ENCODE measurements around the gene MOCOS.

MOCOS gene

DNA sequence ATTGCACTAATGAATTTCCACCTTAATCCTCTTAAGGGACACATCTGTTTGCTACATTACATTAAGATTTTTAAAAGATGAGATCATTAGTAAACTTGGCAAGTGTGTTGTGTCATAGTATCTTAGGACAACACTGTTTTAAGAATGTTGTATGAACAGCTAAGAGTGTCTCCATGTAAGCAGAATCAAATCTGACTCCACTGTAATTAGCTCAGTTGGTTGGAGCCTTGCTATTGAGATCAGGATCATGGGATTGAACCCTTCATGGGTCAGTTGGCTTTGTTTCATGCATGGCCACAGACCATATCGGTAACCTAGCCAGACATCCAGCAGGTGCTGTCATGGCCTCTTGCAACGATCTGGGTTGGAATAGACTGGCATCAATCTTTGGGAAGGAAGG is 115.4 kb downstream of the MOCOS start:
- TF ChIP-seq, protein P1, sequence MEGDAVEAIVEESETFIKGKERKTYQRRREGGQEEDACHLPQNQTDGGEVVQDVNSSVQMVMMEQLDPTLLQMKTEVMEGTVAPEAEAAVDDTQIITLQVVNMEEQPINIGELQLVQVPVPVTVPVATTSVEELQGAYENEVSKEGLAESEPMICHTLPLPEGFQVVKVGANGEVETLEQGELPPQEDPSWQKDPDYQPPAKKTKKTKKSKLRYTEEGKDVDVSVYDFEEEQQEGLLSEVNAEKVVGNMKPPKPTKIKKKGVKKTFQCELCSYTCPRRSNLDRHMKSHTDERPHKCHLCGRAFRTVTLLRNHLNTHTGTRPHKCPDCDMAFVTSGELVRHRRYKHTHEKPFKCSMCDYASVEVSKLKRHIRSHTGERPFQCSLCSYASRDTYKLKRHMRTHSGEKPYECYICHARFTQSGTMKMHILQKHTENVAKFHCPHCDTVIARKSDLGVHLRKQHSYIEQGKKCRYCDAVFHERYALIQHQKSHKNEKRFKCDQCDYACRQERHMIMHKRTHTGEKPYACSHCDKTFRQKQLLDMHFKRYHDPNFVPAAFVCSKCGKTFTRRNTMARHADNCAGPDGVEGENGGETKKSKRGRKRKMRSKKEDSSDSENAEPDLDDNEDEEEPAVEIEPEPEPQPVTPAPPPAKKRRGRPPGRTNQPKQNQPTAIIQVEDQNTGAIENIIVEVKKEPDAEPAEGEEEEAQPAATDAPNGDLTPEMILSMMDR (IDR thresholded peaks at IDR 0.05; ENCODE audit: insufficient read depth, missing control alignments), result no peak
- no peak for DNase-seq (ENCODE audit: insufficient read length, low spot score)
- peak; percentile 100 for FAIRE-seq

DNA sequence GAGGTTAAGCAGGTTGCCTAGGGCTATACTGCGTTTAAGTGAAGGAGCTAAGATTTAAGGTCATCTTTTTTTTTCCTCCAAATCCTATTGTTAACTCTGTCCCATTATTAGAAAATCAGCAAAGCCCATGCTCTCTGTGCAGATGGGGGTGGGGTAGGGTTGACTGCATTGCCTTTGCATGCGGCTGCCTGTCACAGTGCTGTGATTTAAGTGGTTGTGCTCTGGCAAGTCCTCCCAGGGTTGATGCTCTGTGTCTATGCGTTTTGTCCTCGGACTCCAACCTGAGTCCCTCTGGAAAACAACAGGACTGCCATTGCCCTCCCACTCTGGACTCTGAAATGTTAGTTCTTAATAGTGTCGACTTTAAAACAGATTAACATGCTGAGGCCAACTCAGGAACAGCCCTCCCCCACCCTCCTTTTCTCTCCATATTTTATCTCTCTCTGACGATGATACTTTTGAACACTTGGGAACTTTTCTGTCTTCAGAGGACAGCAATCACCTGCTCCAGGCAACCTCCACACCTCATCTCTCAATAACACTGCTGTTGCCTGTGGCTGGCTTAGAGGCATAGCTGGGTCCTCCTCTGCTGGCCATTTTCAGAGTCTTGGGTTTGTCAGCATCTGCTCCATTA is 116.0 kb downstream of the MOCOS start:
- FAIRE-seq (peak; percentile 82), DNase-seq (ENCODE audit: insufficient read length, low spot score) (no peak)
- TF ChIP-seq, protein P1 (IDR thresholded peaks at IDR 0.05; ENCODE audit: insufficient read depth, missing control alignments), result no peak

DNA sequence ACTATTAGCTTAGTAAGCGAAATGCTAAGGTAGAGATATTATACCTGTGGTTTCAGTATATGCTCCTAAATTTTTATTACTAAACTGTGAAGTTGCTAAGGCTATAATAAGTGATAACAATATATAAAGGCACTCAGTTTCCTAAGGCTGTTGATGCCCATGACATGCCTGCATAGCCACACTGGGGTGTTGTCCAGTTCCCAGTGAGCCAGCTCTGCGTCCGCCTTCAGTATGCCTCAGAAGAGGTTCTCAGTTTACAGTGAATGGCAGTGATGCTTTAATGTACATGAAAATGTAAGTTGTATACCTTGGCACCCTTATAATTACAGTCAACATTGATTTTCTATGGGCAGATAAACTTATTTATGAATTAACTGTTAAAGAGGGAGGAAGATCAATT is 117.4 kb downstream of the MOCOS start:
- TF ChIP-seq, protein P1 (IDR thresholded peaks at IDR 0.05; ENCODE audit: insufficient read depth, missing control alignments), result no peak
- DNase-seq (ENCODE audit: insufficient read length, low spot score), result no peak
- no peak for FAIRE-seq

DNA sequence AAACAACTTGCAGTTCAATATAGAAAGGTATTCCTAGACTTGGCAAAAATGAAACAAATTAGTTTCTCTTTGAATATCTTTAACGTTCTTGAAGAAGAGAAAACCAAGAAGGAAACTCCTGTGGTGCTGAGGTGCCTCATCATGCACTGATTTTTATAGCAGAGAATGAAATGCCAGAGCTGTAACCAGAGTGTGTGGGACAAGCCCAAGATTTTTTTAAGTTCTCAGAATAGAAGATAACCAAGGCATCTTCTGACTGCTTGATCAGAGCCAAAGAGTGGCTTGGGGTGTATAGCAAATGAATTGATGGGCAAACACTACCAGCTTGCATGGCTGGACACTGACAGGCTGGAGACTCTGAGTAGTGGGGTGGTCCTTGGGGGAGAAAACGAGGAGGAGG is 118.1 kb downstream of the MOCOS start:
- FAIRE-seq, result peak; percentile 92
- TF ChIP-seq, protein P1 (IDR thresholded peaks at IDR 0.05; ENCODE audit: insufficient read depth, missing control alignments), result no peak

DNA sequence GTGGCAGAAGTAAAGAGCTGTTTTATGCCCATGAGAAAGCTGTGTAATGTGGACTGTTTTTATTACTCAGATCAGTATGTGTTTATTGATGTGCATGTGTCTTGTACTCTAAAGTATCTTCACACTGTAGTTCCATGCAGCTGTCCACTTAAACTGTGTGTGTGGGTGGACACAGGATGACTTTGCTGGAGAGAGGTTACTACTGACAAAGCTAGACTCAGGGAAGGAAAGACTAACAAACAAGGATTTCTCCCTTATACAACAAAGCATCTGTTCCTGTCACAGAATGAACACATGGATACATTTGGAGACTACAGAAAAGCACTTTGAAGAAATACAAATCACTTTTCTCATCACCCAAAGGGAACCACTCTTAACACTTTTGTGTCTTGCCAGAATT is 120.2 kb downstream of the MOCOS start:
- peak; percentile 93 for FAIRE-seq
- no peak for DNase-seq (ENCODE audit: insufficient read length, low spot score)
- TF ChIP-seq, protein P1 (IDR thresholded peaks at IDR 0.05; ENCODE audit: insufficient read depth, missing control alignments), result no peak

More for the DNA sequence above, 118.1 kb downstream of the MOCOS start:
- DNase-seq (ENCODE audit: insufficient read length, low spot score), result no peak

DNA sequence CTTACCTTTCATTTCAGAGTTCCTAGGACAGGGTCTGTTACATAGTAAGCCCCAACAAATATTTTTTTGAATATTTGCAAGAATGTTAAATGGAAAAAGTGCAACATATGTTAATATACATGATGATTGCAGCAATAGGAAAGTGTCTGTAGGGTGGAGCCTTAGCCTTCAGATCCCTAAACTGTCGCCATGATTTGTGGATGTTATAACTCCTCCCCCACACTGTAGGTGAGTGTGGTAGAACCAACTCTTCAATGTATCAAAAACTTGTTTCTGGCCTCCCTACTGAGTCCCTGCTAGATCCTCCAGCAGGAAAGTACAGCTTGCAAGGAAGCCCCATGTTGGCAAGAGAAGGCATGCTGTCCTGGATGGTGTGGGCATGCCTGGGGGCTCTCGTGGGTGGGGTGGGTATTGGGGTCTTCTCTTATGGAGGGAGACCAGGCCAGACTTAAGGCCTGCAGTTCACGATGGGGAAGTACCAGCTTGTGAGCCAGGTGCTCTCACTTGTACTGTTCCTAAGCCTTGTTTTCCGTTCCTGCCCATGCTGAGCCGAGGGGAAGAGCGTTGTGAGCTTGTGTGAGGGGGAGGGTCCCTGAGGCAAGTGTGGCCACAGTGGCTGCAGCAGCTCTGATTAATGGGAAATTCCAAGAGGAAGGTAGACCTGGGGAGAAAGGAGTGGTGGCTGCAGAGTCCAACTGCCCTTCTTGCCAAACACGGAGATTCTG is 121.6 kb downstream of the MOCOS start:
- FAIRE-seq (peak; percentile 48), DNase-seq (ENCODE audit: insufficient read length, low spot score) (no peak)
- TF ChIP-seq, protein P1 (IDR thresholded peaks at IDR 0.05; ENCODE audit: insufficient read depth, missing control alignments), result no peak
